Activated naive CD4-positive, alpha-beta T cell treated with anti-CD3 and anti-CD28 coated beads for 36 hours (primary cell): Measurements from ENCODE around the gene HAPLN2. TPM values are rescaled to one million over a fixed set of nuclear protein-coding genes. Genes with fewer than 3 reads are reported as not detected.
"Not testable (repeated sequence)": the region's sequence is repeated elsewhere in the genome, so short reads cannot be mapped to it uniquely, and the experiment has no call there.

Experiments
- CTCF ChIA-PET: fragments of 350-600 bp; sonication (Branson Sonifier 250); formaldehyde crosslinking; loops from one replicate; lab custom pipeline; 2021; ENCODE audit warnings: antibody characterized with exemption; lab: Charles Lee
- DNase-seq: peaks from one replicate; pipeline ENCODE4 v3.0.0-alpha.2; 2020
- H3K27ac Mint-ChIP-seq: one replicate; pipeline ENCODE4 v1.8.0; 2021; ENCODE audit warnings: mild to moderate bottlenecking, mixed read lengths
- H3K27me3 Mint-ChIP-seq: one replicate; pipeline ENCODE4 v1.8.0; 2021; ENCODE audit warnings: low read depth, mixed read lengths
- H3K36me3 Mint-ChIP-seq: one replicate; pipeline ENCODE4 v1.8.0; 2021; ENCODE audit warnings: low read depth, mixed read lengths
- H3K4me1 Mint-ChIP-seq: one replicate; pipeline ENCODE4 v1.8.0; 2021; ENCODE audit warnings: low read depth, mixed read lengths
- H3K4me3 Mint-ChIP-seq: one replicate; pipeline ENCODE4 v1.8.0; 2021; ENCODE audit warnings: mild to moderate bottlenecking, moderate library complexity, mixed read lengths
- H3K9me3 Mint-ChIP-seq: one replicate; pipeline ENCODE4 v1.8.0; 2021; ENCODE audit warnings: mixed read lengths
- intact Hi-C: fragments of 100-400 bp; cut with micrococcal nuclease; formaldehyde crosslinking; loops from one replicate; pipeline ENCODE4 v1.15.1; 2023
- total RNA-seq, 2 experiments: library from RNA; stranded (reverse); gene quantifications; one replicate each; pipeline ENCODE4 v1.2.3, GENCODE V29; 2021

Gene HAPLN2
- total RNA-seq, 2 experiments from 2014 or later = 0.40 to 0.55 TPM

- DNase-seq = peak; percentile 47
- Mint-ChIP-seq H3K4me3 (peak overlapping the region; percentile 91), H3K4me1 (peaks cover 45% of the 10 kb centered on the region), H3K36me3 (peaks cover 18% of the 10 kb centered on the region), H3K27me3 (no peaks in the 10 kb centered on the region), H3K9me3 (no peaks in the 10 kb centered on the region), H3K27ac (peak overlapping the region; percentile 71)
- intact Hi-C loops = no loop called here
- CTCF ChIA-PET = interaction anchor here (0.7 to 1.5 kb wide), 4 partner anchors 10 to 20 kb away, joined by 3 to 8 read pairs (median 4); partner anchors contain the start of gene NAXE
Measured at GRCh38 chr1:156602557-156602993, 16.6 kb upstream of the HAPLN2 start.

GRCh38 chr1:156607344-156607743 lies 11.9 kb upstream of the HAPLN2 start:
- H3K9me3 Mint-ChIP-seq, H3K36me3 Mint-ChIP-seq, DNase-seq, intact Hi-C loops, H3K27ac Mint-ChIP-seq, H3K27me3 Mint-ChIP-seq, H3K4me3 Mint-ChIP-seq, CTCF ChIA-PET: not testable (repeated sequence)
- peaks cover 18% of the 10 kb centered on the region for H3K4me1 Mint-ChIP-seq

- Mint-ChIP-seq H3K9me3 (no peaks in the 10 kb centered on the region), H3K4me1 (peaks cover 10% of the 10 kb centered on the region), H3K27ac (no peak overlapping the region), H3K36me3 (no peaks in the 10 kb centered on the region), H3K4me3 (no peak overlapping the region), H3K27me3 (peaks cover 2% of the 10 kb centered on the region)
- CTCF ChIA-PET = interaction anchor here (0.6 to 2.3 kb wide), 32 partner anchors 8 to 237 kb away, joined by 3 to 24 read pairs (median 4); partner anchors contain the start of genes BCAN, MEF2D, MRPL24 and NAXE
- peak; percentile 85 for DNase-seq
- intact Hi-C loops = loop anchor here (1.0 kb wide), 6 partner anchors 8 to 223 kb away; no protein-coding TSS in a partner anchor
Measured at GRCh38 chr1:156608036-156608674, 11.1 kb upstream of the HAPLN2 start.

- H3K4me1 Mint-ChIP-seq = peaks cover 9% of the 10 kb centered on the region
- H3K4me3 Mint-ChIP-seq = no peak overlapping the region
- H3K27me3 Mint-ChIP-seq = peaks cover 2% of the 10 kb centered on the region
- CTCF ChIA-PET = interaction anchor here (0.8 to 2.3 kb wide), 30 partner anchors 9 to 224 kb away, joined by 3 to 24 read pairs (median 4); partner anchors contain the start of genes BCAN, MEF2D, MRPL24 and NAXE
- no peaks in the 10 kb centered on the region for H3K36me3 Mint-ChIP-seq
- H3K9me3 Mint-ChIP-seq = no peaks in the 10 kb centered on the region
- H3K27ac Mint-ChIP-seq = no peak overlapping the region
- intact Hi-C loops = loop anchor here (1.0 kb wide), 6 partner anchors 9 to 224 kb away; no protein-coding TSS in a partner anchor
- peak; percentile 80 for DNase-seq
Measured at GRCh38 chr1:156608981-156609380, 10.2 kb upstream of the HAPLN2 start.

- H3K27ac Mint-ChIP-seq, H3K9me3 Mint-ChIP-seq, intact Hi-C loops, DNase-seq, H3K4me3 Mint-ChIP-seq, H3K27me3 Mint-ChIP-seq, H3K36me3 Mint-ChIP-seq, H3K4me1 Mint-ChIP-seq: not testable (repeated sequence)
- CTCF ChIA-PET = interaction anchor here (0.7 to 2.3 kb wide), 5 partner anchors 11 to 164 kb away, joined by 3 to 10 read pairs (median 4); partner anchors contain the start of gene MEF2D
Measured at GRCh38 chr1:156610072-156610471, 9.1 kb upstream of the HAPLN2 start.

- CTCF ChIA-PET = interaction anchor here (0.5 to 2.3 kb wide), 13 partner anchors 10 to 443 kb away, joined by 3 to 12 read pairs (median 4); no protein-coding TSS in a partner anchor
- Mint-ChIP-seq H3K27me3 (peaks cover 11% of the 10 kb centered on the region), H3K9me3 (no peaks in the 10 kb centered on the region), H3K36me3 (no peaks in the 10 kb centered on the region), H3K4me3 (no peak overlapping the region), H3K4me1 (peaks cover 9% of the 10 kb centered on the region), H3K27ac (no peak overlapping the region)
- DNase-seq = no peak
- intact Hi-C loops = no loop called here
Measured at GRCh38 chr1:156612666-156613065, 6.5 kb upstream of the HAPLN2 start.

- H3K4me3 Mint-ChIP-seq = no peak overlapping the region
- intact Hi-C loops = no loop called here
- peaks cover 30% of the 10 kb centered on the region for H3K27me3 Mint-ChIP-seq
- CTCF ChIA-PET = interaction anchor here (0.6 to 2.4 kb wide), 2 partner anchors 11 to 1032 kb away, joined by 3 to 5 read pairs; no protein-coding TSS in a partner anchor
- H3K27ac Mint-ChIP-seq = no peak overlapping the region
- no peaks in the 10 kb centered on the region for H3K36me3 Mint-ChIP-seq
- H3K9me3 Mint-ChIP-seq = no peaks in the 10 kb centered on the region
- no peak for DNase-seq
- no peaks in the 10 kb centered on the region for H3K4me1 Mint-ChIP-seq
Measured at GRCh38 chr1:156615946-156616345, 3.3 kb upstream of the HAPLN2 start.

- Mint-ChIP-seq H3K27me3 (peaks cover 30% of the 10 kb centered on the region), H3K4me3 (no peak overlapping the region), H3K4me1 (no peaks in the 10 kb centered on the region), H3K27ac (no peak overlapping the region), H3K36me3 (no peaks in the 10 kb centered on the region), H3K9me3 (no peaks in the 10 kb centered on the region)
- DNase-seq = no peak
- intact Hi-C loops = no loop called here
- CTCF ChIA-PET = interaction anchor here (4.7 kb wide), 1 partner anchor 42 kb away, joined by 21 read pairs; no protein-coding TSS in a partner anchor
Measured at GRCh38 chr1:156616463-156616862, 2.8 kb upstream of the HAPLN2 start.

- Mint-ChIP-seq H3K4me1 (peaks cover 2% of the 10 kb centered on the region), H3K36me3 (no peaks in the 10 kb centered on the region), H3K4me3 (no peak overlapping the region), H3K9me3 (no peaks in the 10 kb centered on the region), H3K27ac (no peak overlapping the region), H3K27me3 (peaks cover 43% of the 10 kb centered on the region)
- CTCF ChIA-PET = interaction anchor here (0.6 to 4.7 kb wide), 6 partner anchors 34 to 1260 kb away, joined by 3 to 21 read pairs (median 6); partner anchors contain the start of gene CRABP2
- DNase-seq = no peak
- intact Hi-C loops = no loop called here
Measured at GRCh38 chr1:156619582-156619955, 354 bp downstream of the HAPLN2 start.

- Mint-ChIP-seq H3K27me3 (peaks cover 53% of the 10 kb centered on the region), H3K4me3 (no peak overlapping the region), H3K27ac (no peak overlapping the region), H3K4me1 (peaks cover 7% of the 10 kb centered on the region), H3K9me3 (no peaks in the 10 kb centered on the region), H3K36me3 (no peaks in the 10 kb centered on the region)
- CTCF ChIA-PET = interaction anchor here (0.6 to 9.0 kb wide), 9 partner anchors 11 to 104 kb away, joined by 3 to 168 read pairs (median 12); partner anchors contain the start of genes BCAN, CRABP2, ISG20L2 and METTL25B
- intact Hi-C loops = no loop called here
- DNase-seq = no peak
Measured at GRCh38 chr1:156622581-156623297, 3.5 kb downstream of the HAPLN2 start.

- intact Hi-C loops = no loop called here
- peaks cover 7% of the 10 kb centered on the region for H3K4me1 Mint-ChIP-seq
- H3K27me3 Mint-ChIP-seq = peaks cover 51% of the 10 kb centered on the region
- no peaks in the 10 kb centered on the region for H3K9me3 Mint-ChIP-seq
- peak; percentile 59 for DNase-seq
- H3K4me3 Mint-ChIP-seq = peak overlapping the region; percentile 50
- no peak overlapping the region for H3K27ac Mint-ChIP-seq
- H3K36me3 Mint-ChIP-seq = no peaks in the 10 kb centered on the region
- CTCF ChIA-PET = interaction anchor here (0.9 to 9.0 kb wide), 21 partner anchors 10 to 278 kb away, joined by 3 to 168 read pairs (median 8); partner anchors contain the start of genes BCAN, CRABP2, ISG20L2 and METTL25B
Measured at GRCh38 chr1:156623946-156624813, 5.0 kb downstream of the HAPLN2 start.
